Caco-2 (cell line): ENCODE measurements around the gene WDR45B. TPM values are rescaled to one million over a fixed set of nuclear protein-coding genes. Genes with fewer than 3 reads are reported as not detected.

Experiments used
- BruUV-seq: library from RNA; stranded (reverse); fragments of 400-500 nt; replicated peaks from 2 replicates; lab custom pipeline; 2021; lab: Mats Ljungman, UMichigan
- CTCF ChIA-PET: fragments of 300-600 bp; sonication (Branson Sonifier 250); formaldehyde crosslinking; loops from one replicate; lab custom pipeline; 2022; ENCODE audit warnings: antibody characterized with exemption; lab: Charles Lee
- POLR2A ChIA-PET: fragments of 300-600 bp; sonication (Branson Sonifier 250); formaldehyde crosslinking; loops from one replicate; lab custom pipeline; 2022; ENCODE audit warnings: antibody characterized with exemption; lab: Charles Lee
- DNase-seq, 2 experiments: peaks; one replicate each; pipeline versions ENCODE4 v3.0.0 to v3.0.0-alpha.2; 2020 to 2022
- H3K27me3 ChIP-seq: replicated peaks from 2 replicates; pipeline ENCODE4 v1.6.0; 2011; ENCODE audit warnings: low read length; ENCODE audit not compliant: control insufficient read depth, insufficient read depth
- H3K36me3 ChIP-seq: 2 replicates; pipeline ENCODE4 v1.5.1; 2011; ENCODE audit warnings: low read length; ENCODE audit not compliant: control insufficient read depth, insufficient read depth
- H3K4me1 ChIP-seq: fragments of 250-450 bp; sonication (Bioruptor Pico); 2 replicates; pipeline ENCODE4 v1.5.1; 2020; ENCODE audit warnings: mild to moderate bottlenecking
- H3K4me3 ChIP-seq: 2 replicates; pipeline ENCODE4 v1.5.1; 2011; ENCODE audit warnings: low read depth, mild to moderate bottlenecking, control low read depth, low read length
- H3K9me3 ChIP-seq: fragments of 250-450 bp; sonication (Bioruptor Pico); 2 replicates; pipeline ENCODE4 v1.5.1; 2020; ENCODE audit warnings: mild to moderate bottlenecking, moderate library complexity
- H3K27ac Mint-ChIP-seq: one replicate; pipeline ENCODE4 v1.8.0; 2022; ENCODE audit warnings: mixed read lengths; ENCODE audit not compliant: unreplicated experiment
- H3K27me3 Mint-ChIP-seq: one replicate; pipeline ENCODE4 v1.8.0; 2022; ENCODE audit warnings: mixed read lengths; ENCODE audit not compliant: insufficient read depth, unreplicated experiment
- H3K36me3 Mint-ChIP-seq: one replicate; pipeline ENCODE4 v1.8.0; 2022; ENCODE audit warnings: mild to moderate bottlenecking, mixed read lengths; ENCODE audit not compliant: insufficient read depth, unreplicated experiment
- H3K4me1 Mint-ChIP-seq: one replicate; pipeline ENCODE4 v1.8.0; 2022; ENCODE audit warnings: low read depth, mixed read lengths; ENCODE audit not compliant: unreplicated experiment
- H3K4me3 Mint-ChIP-seq: one replicate; pipeline ENCODE4 v1.8.0; 2022; ENCODE audit warnings: mild to moderate bottlenecking, moderate library complexity, mixed read lengths; ENCODE audit not compliant: unreplicated experiment
- H3K9me3 Mint-ChIP-seq: one replicate; pipeline ENCODE4 v1.8.0; 2022; ENCODE audit warnings: mixed read lengths; ENCODE audit not compliant: unreplicated experiment
- CTCF ChIP-seq, 2 experiments: fragments of 200-600 bp in 1 of 2; IDR thresholded peaks; 1 replicate in 1 of 2; 2 replicates in 1 of 2; pipeline versions ENCODE4 v1.5.1 to v1.8.0; 2011 to 2022; ENCODE audit warnings: antibody characterized with exemption in 1 of 2, control low read depth in 1 of 2, inconsistent platforms in 1 of 2, low read depth in 1 of 2, low read length in 1 of 2, mild to moderate bottlenecking in 1 of 2, moderate library complexity in 1 of 2; ENCODE audit not compliant: insufficient read depth in 1 of 2, severe bottlenecking in 1 of 2, unreplicated experiment in 1 of 2
- intact Hi-C: fragments of 100-400 bp; cut with micrococcal nuclease; formaldehyde crosslinking; loops from one replicate; pipeline ENCODE4 v1.10.0; 2022; ENCODE audit not compliant: unreplicated experiment
- total RNA-seq: library from RNA; stranded (reverse); gene quantifications from 2 replicates; pipeline ENCODE4 v1.2.3, GENCODE V29; 2022

The WDR45B gene
- total RNA-seq, 1 experiment from 2014 or later, result 106 TPM

GRCh38 chr17:82598256-82599119 lies 49.8 kb downstream of the WDR45B start:
- peak overlapping the region; percentile 22 for H3K27ac Mint-ChIP-seq
- POLR2A ChIA-PET, result no interaction called here
- peaks cover 97% of the 10 kb centered on the region for H3K36me3 Mint-ChIP-seq
- TF ChIP-seq CTCF (IDR thresholded peaks at IDR 0.05; ENCODE audit: insufficient read depth in 1 of 2, low read depth in 1 of 2, low read length in 1 of 2, severe bottlenecking in 1 of 2, unreplicated experiment in 1 of 2), result no peak
- intact Hi-C loops, result no loop called here
- Histone ChIP-seq H3K27me3 (no peaks in the 10 kb centered on the region), H3K9me3 (no peaks in the 10 kb centered on the region), H3K36me3 (peaks cover 3% of the 10 kb centered on the region), H3K4me1 (no peaks in the 10 kb centered on the region), H3K4me3 (no peak overlapping the region)
- no peaks in the 10 kb centered on the region for H3K27me3 Mint-ChIP-seq
- no peak overlapping the region for H3K4me3 Mint-ChIP-seq
- no peak for DNase-seq
- no TSS peak for BruUV-seq
- H3K9me3 Mint-ChIP-seq, result no peaks in the 10 kb centered on the region
- CTCF ChIA-PET, result no interaction called here
- no peaks in the 10 kb centered on the region for H3K4me1 Mint-ChIP-seq

- Mint-ChIP-seq H3K27me3 (no peaks in the 10 kb centered on the region), H3K4me1 (peaks cover 8% of the 10 kb centered on the region), H3K36me3 (peaks cover 94% of the 10 kb centered on the region), H3K9me3 (no peaks in the 10 kb centered on the region), H3K27ac (peak overlapping the region; percentile 22), H3K4me3 (no peak overlapping the region)
- POLR2A ChIA-PET, result no interaction called here
- peaks cover 3% of the 10 kb centered on the region; the same call in 1 of the 2 replicates for H3K36me3 ChIP-seq
- no peaks in the 10 kb centered on the region for H3K9me3 ChIP-seq
- no peak overlapping the region for H3K4me3 ChIP-seq
- intact Hi-C loops, result no loop called here
- TF ChIP-seq CTCF (IDR thresholded peaks at IDR 0.05; ENCODE audit: insufficient read depth in 1 of 2, low read depth in 1 of 2, low read length in 1 of 2, severe bottlenecking in 1 of 2, unreplicated experiment in 1 of 2), result no peak
- H3K27me3 ChIP-seq, result no peaks in the 10 kb centered on the region
- no peak for DNase-seq
- H3K4me1 ChIP-seq, result no peaks in the 10 kb centered on the region
- CTCF ChIA-PET, result no interaction called here
- no TSS peak for BruUV-seq
Measured at GRCh38 chr17:82596837-82597672, 51.2 kb downstream of the WDR45B start.

- Mint-ChIP-seq H3K36me3 (peaks cover 93% of the 10 kb centered on the region), H3K4me3 (no peak overlapping the region), H3K4me1 (peaks cover 11% of the 10 kb centered on the region), H3K9me3 (no peaks in the 10 kb centered on the region), H3K27ac (no peak overlapping the region), H3K27me3 (no peaks in the 10 kb centered on the region)
- BruUV-seq, result no TSS peak
- POLR2A ChIA-PET, result no interaction called here
- Histone ChIP-seq H3K4me3 (no peak overlapping the region), H3K27me3 (no peaks in the 10 kb centered on the region), H3K4me1 (no peaks in the 10 kb centered on the region), H3K36me3 (peaks cover 3% of the 10 kb centered on the region; the same call in 1 of the 2 replicates), H3K9me3 (no peaks in the 10 kb centered on the region)
- TF ChIP-seq CTCF (IDR thresholded peaks at IDR 0.05; ENCODE audit: insufficient read depth in 1 of 2, low read depth in 1 of 2, low read length in 1 of 2, severe bottlenecking in 1 of 2, unreplicated experiment in 1 of 2), result no peak
- CTCF ChIA-PET, result no interaction called here
- intact Hi-C loops, result no loop called here
- DNase-seq, result no peak
Measured at GRCh38 chr17:82596296-82596695, 51.9 kb downstream of the WDR45B start.
